ENCODE data around the gene CCBE1. TPM values are rescaled to one million over a fixed set of nuclear protein-coding genes. Genes with fewer than 3 reads are reported as not detected.

CCBE1 gene
- total RNA-seq, 1 donor from 2014 or later = 6.4 TPM

DNA sequence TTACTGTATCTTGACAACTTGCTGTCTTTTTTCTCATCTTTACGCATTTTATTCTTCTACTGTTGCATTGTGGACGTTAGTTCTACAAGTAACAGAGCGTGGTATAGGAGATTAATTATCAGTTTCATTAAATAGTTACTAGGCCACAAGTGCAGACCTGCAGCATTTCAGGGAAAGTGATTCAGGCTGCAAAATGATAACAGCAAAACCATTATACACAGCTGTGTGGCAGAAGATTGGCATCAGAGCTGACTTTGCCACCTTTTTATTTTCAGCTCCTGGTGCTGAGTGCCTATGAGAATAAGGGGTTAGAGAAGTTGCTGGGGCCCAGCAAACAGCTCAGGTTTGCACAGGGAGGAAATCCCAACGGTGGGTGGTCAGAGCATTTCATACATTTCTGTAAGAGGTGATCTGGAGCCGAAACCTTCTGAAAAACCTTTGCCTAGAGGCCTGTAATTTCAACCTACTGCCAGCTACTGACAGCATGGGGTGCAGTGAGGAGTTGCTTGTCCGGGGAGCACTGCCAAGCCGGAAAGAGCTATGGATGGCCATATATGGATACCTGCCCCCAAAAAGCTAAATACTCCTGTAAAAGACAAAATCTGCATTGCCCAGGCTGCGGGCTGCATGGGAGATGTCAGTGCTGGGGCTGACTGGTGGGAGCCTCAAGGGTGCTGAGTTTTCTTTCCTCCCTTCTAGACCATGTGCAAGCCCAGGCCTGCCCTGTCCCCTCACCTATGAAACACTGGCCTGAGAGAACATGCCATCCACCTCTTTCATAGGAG, 2.7 kb upstream of the CCBE1 start:
- Histone ChIP-seq H3K4me3 (no peak overlapping the region), H3K27me3 (peaks cover 46% of the 10 kb centered on the region), H3K9ac (no peak overlapping the region), H3K36me3 (no peaks in the 10 kb centered on the region), H3K9me3 (ENCODE audit: low read depth) (no peaks in the 10 kb centered on the region), H3F3A (ENCODE audit: low read depth) (peaks cover 19% of the 10 kb centered on the region), H4K20me1 (ENCODE audit: low read depth) (peaks cover 4% of the 10 kb centered on the region), H3K4me2 (no peak overlapping the region), H2AFZ (replicated peaks) (peak overlapping the region; percentile 18), H3K4me1 (peaks cover 50% of the 10 kb centered on the region), H3K79me2 (ENCODE audit: low read depth) (no peaks in the 10 kb centered on the region), H3K27ac (no peak overlapping the region)
- Mint-ChIP-seq H3K4me3 (no peak overlapping the region), H3K4me1 (peaks cover 32% of the 10 kb centered on the region), H3K36me3 (no peaks in the 10 kb centered on the region), H3K27me3 (ENCODE audit: insufficient read depth, low read depth) (peaks cover 22% of the 10 kb centered on the region), H3K9me3 (no peaks in the 10 kb centered on the region), H3K27ac (no peak overlapping the region)
- TF ChIP-seq, protein P1, sequence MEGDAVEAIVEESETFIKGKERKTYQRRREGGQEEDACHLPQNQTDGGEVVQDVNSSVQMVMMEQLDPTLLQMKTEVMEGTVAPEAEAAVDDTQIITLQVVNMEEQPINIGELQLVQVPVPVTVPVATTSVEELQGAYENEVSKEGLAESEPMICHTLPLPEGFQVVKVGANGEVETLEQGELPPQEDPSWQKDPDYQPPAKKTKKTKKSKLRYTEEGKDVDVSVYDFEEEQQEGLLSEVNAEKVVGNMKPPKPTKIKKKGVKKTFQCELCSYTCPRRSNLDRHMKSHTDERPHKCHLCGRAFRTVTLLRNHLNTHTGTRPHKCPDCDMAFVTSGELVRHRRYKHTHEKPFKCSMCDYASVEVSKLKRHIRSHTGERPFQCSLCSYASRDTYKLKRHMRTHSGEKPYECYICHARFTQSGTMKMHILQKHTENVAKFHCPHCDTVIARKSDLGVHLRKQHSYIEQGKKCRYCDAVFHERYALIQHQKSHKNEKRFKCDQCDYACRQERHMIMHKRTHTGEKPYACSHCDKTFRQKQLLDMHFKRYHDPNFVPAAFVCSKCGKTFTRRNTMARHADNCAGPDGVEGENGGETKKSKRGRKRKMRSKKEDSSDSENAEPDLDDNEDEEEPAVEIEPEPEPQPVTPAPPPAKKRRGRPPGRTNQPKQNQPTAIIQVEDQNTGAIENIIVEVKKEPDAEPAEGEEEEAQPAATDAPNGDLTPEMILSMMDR (IDR thresholded peaks at IDR 0.05) = no peak
- TF ChIP-seq EZH2phosphoT487 (IDR thresholded peaks at IDR 0.05) = no peak
- TF ChIP-seq EZH2 (IDR thresholded peaks at IDR 0.05) = no peak
- no peak for DNase-seq (ENCODE audit: low spot score)

DNA sequence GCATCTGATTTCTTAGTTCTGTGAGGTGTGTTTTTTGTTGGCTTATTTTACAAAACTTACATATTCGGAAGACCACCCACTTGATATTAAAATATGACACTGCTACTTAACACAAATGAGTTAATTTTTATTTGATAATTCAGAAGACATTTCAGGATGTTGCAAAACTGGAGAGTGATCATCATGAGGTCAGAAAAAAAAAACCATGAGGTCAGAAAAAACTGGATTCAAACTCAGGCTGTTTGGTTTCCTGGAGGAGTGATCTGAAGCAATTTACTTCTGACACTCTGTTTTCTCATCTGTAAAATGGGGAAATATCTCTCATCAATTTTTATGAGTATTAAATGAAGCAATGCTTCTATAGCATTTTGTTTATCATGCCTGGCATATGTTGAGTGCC, 1.8 kb upstream of the CCBE1 start:
- peaks cover 4% of the 10 kb centered on the region for H4K20me1 ChIP-seq (ENCODE audit: low read depth)

DNA sequence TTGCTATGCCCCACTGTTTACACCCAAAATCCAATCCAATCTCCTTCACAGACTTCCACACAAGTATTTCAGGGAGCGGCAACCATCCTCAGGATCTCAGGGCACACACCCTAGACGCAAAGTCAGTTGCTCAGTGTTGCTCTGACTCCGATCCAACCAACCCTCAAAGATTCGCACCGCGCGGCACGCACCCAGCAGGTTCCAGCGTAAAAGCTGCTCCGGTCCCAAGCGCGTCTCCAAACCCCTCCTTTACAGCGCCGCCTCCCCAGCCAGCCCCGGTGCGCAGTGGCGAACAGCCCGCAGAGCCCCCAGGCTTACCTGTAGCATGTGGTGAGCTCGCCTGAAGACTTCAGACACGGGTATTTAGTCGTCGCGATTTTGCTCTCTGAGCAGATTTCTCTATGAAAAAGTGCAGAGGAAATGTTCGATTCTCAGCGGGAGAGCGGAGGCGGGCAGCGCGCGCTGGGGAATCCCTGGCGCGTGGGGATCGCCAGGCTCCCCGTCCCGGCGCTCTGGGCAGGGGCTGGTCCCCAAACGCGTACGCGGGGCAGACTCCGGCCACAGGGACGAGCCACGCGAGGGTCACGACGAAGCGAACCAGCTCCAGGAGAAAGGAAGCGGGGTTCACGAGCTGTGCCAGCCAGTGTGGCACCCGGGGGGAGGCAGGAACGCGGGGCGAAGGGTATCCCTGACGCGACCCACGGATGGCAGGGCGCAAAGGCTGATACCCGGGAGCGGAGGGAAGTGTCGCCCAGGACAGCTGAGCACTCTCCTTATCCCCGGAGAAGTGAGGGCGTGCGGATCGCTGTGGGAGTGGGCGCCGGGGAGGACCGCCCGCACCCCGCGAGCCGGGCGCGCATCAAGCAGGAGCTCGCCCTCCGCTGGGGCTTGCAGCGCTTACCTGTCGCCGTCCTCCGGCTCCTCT, 650 bp downstream of the CCBE1 start:
- H3K27me3 Mint-ChIP-seq (ENCODE audit: insufficient read depth, low read depth) = peaks cover 19% of the 10 kb centered on the region
- peaks cover 56% of the 10 kb centered on the region for H3K27me3 ChIP-seq
- H3K4me3 ChIP-seq = peak overlapping the region; percentile 64
- peak overlapping the region; percentile 85 for H3K4me3 Mint-ChIP-seq
- peaks cover 50% of the 10 kb centered on the region for H3K4me1 ChIP-seq
- TF ChIP-seq EZH2phosphoT487 (IDR thresholded peaks at IDR 0.05) (peak; percentile 45), EZH2 (IDR thresholded peaks at IDR 0.05) (peak; percentile 73)
- TF ChIP-seq, protein P1 (IDR thresholded peaks at IDR 0.05) = no peak
- H3K9ac ChIP-seq = no peak overlapping the region
- H3K36me3 ChIP-seq = no peaks in the 10 kb centered on the region
- H3F3A ChIP-seq (ENCODE audit: low read depth) = peaks cover 23% of the 10 kb centered on the region
- peak overlapping the region; percentile 95 for H3K4me2 ChIP-seq
- peaks cover 30% of the 10 kb centered on the region for H3K4me1 Mint-ChIP-seq
- peaks cover 4% of the 10 kb centered on the region for H4K20me1 ChIP-seq (ENCODE audit: low read depth)
- peak; percentile 67 for DNase-seq (ENCODE audit: low spot score)
- H3K27ac Mint-ChIP-seq = no peak overlapping the region
- H3K9me3 ChIP-seq (ENCODE audit: low read depth) = no peaks in the 10 kb centered on the region
- H2AFZ ChIP-seq (replicated peaks) = peak overlapping the region; percentile 92
- H3K9me3 Mint-ChIP-seq = no peaks in the 10 kb centered on the region
- no peak overlapping the region for H3K27ac ChIP-seq
- H3K36me3 Mint-ChIP-seq = no peaks in the 10 kb centered on the region
- H3K79me2 ChIP-seq (ENCODE audit: low read depth) = no peaks in the 10 kb centered on the region

More for the DNA sequence above, 1.8 kb upstream of the CCBE1 start:
- Mint-ChIP-seq H3K4me3 (no peak overlapping the region), H3K27me3 (ENCODE audit: insufficient read depth, low read depth) (peaks cover 19% of the 10 kb centered on the region), H3K4me1 (peaks cover 36% of the 10 kb centered on the region), H3K9me3 (no peaks in the 10 kb centered on the region), H3K27ac (no peak overlapping the region), H3K36me3 (no peaks in the 10 kb centered on the region)
- no peak for DNase-seq (ENCODE audit: low spot score)
- H2AFZ ChIP-seq (replicated peaks) = no peak overlapping the region
- TF ChIP-seq EZH2phosphoT487 (IDR thresholded peaks at IDR 0.05) (no peak), EZH2 (IDR thresholded peaks at IDR 0.05) (no peak)
- TF ChIP-seq, protein P1 (IDR thresholded peaks at IDR 0.05) = no peak
- no peak overlapping the region for H3K9ac ChIP-seq
- no peaks in the 10 kb centered on the region for H3K79me2 ChIP-seq (ENCODE audit: low read depth)
- no peaks in the 10 kb centered on the region for H3K36me3 ChIP-seq
- peaks cover 58% of the 10 kb centered on the region for H3K4me1 ChIP-seq
- H3F3A ChIP-seq (ENCODE audit: low read depth) = peaks cover 23% of the 10 kb centered on the region
- no peaks in the 10 kb centered on the region for H3K9me3 ChIP-seq (ENCODE audit: low read depth)
- H3K27me3 ChIP-seq = peaks cover 55% of the 10 kb centered on the region
- H3K4me2 ChIP-seq = no peak overlapping the region
- no peak overlapping the region for H3K27ac ChIP-seq
- H3K4me3 ChIP-seq = no peak overlapping the region

Data from neural progenitor cell (in vitro differentiated cells).